Thymus (tissue), 11 donors: ENCODE results near the gene MRPS16. TPM values are rescaled to one million over a fixed set of nuclear protein-coding genes. Genes with fewer than 3 reads are reported as not detected.

Experiments
- DNase-seq, 9 donors: peaks; one replicate each; pipeline ENCODE4 v3.0.0-alpha.2; 2013; ENCODE audit warnings: low spot score in 9 of 9, low read depth in 6 of 9, missing footprints in 1 of 9
- H3K27ac ChIP-seq, 2 donors: one replicate each; pipeline ENCODE4 v1.5.1; 2013; ENCODE audit warnings: control low read depth in 1 of 2, low read depth in 1 of 2, low read length in 1 of 2, mild to moderate bottlenecking in 1 of 2, moderate library complexity in 1 of 2
- H3K27me3 ChIP-seq, 2 donors: one replicate each; pipeline ENCODE4 v1.5.1; 2013; ENCODE audit warnings: low read length in 1 of 2; ENCODE audit not compliant: control insufficient read depth in 2 of 2, insufficient read depth in 1 of 2
- H3K36me3 ChIP-seq, 2 donors: one replicate each; pipeline ENCODE4 v1.5.1; 2013; ENCODE audit warnings: low read length in 1 of 2, mild to moderate bottlenecking in 1 of 2, moderate library complexity in 1 of 2; ENCODE audit not compliant: control insufficient read depth in 2 of 2, insufficient read depth in 2 of 2
- H3K4me1 ChIP-seq, 2 donors: one replicate each; pipeline ENCODE4 v1.5.1; 2013; ENCODE audit warnings: low read length in 2 of 2; ENCODE audit not compliant: control insufficient read depth in 2 of 2, insufficient read depth in 2 of 2
- H3K4me3 ChIP-seq, 2 donors: one replicate each; pipeline ENCODE4 v1.5.1; 2013; ENCODE audit warnings: low read length in 2 of 2, control low read depth in 1 of 2, mild to moderate bottlenecking in 1 of 2
- H3K9me3 ChIP-seq, 2 donors: one replicate each; pipeline ENCODE4 v1.5.1; 2013; ENCODE audit warnings: low read length in 1 of 2, mild to moderate bottlenecking in 1 of 2; ENCODE audit not compliant: control insufficient read depth in 2 of 2, insufficient read depth in 1 of 2
- WGBS: extraction: QIAGEN DNeasy Blood & Tissue Kit; methylation state at CpG from one replicate; pipeline ENCODE4 v1.1.7; 2013; 5-methylcytosine and 5-hydroxymethylcytosine counted together
- polyA plus RNA-seq: library from polyadenylated mRNA; stranded (reverse); fragments of 200-250 nt; gene quantifications from one replicate; pipeline ENCODE4 v1.2.3, GENCODE V29; 2013
- total RNA-seq: library from RNA; stranded (reverse); fragments of 120-200 nt; gene quantifications from one replicate; pipeline ENCODE4 v1.2.4, GENCODE V29; 2013
- donor health status: healthy.

Gene MRPS16
- total and polyA plus RNA-seq, 2 donors, result 67.3 to 69.6 TPM

DNA sequence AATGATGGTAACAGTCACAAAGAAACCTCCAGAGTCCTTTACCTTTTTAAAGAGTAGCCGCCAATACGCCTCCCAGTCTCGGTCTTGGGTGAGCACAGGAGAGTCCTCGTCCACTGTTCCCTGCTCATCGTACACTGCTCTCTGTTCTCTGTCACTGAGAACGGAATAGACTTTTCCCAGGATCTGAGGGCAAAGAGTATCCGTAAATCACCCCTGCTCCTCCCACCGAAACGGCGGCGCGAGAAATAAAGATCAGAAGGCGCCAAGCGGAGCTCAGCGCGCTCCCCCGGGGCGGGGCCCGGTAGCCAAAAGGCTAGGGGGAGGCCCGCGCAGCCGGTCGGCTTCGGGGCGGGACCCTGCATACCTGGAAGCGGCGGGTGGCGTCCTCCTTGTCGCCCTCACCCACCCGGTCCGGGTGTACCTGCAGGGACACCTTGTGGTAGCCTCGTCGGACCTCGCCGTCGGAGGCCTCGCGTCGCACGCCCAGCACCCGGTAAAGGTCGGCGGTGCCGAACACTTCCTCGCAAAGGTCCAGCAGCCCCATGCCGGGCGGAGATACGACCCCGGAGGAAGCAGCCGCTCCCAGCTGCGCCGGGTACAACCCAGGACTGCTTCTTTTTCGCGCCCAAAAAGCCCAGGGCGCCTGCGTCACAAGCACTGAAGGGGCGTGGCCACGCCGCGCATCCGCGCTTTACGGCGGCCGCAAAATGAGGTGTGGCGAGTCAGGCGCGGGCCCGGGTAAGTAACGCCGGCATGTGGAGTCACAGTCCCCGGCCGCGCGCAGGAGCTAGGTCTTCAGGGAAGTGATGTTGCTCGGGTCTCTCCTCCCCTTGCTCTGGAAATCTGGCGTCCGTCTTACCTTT, 5.6 kb downstream of the MRPS16 start, which contains the start of gene DNAJC9:
Gene DNAJC9 (minus strand): TSS at position 610 of the 863 bp plus-strand sequence. CDS start 66 bp downstream, at position 544.
- peak; percentile 78 to 98 (median 93) for DNase-seq
- Histone ChIP-seq H3K9me3 (no peaks in the 10 kb centered on the region), H3K4me3 (peak within 1 kb of the TSS; percentile 77 to 80), H3K27me3 (no peaks in the 10 kb centered on the region), H3K36me3 (peaks cover 14 to 49% of the 10 kb centered on the region in 2 donors), H3K27ac (peak within 1 kb of the TSS; percentile 93 to 94), H3K4me1 (peaks cover 19 to 33% of the 10 kb centered on the region in 2 donors)
- WGBS, result under 1% methylated on average over 78 of the region's 78 CpGs

DNA sequence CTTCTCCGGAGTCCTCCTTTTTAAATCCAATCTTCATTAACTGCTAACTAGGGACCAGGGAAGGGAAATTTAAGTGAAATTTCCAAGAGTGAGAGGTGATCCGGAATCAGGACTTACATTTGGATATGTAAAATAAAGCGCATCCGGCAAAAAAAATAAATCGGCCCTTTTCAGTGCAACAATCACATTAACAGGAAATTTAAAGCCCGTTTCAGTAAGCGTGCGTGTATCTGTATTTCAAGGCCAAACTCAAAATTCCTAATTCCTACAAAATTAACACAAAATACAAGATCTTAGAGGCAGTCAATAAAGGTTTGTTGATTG, 6.2 kb downstream of the MRPS16 start:
- Histone ChIP-seq H3K9me3 (no peaks in the 10 kb centered on the region), H3K36me3 (peaks cover 15 to 54% of the 10 kb centered on the region in 2 donors), H3K27ac (peak overlapping the region; percentile 93 to 94), H3K4me1 (peaks cover 15 to 27% of the 10 kb centered on the region in 2 donors), H3K27me3 (no peaks in the 10 kb centered on the region), H3K4me3 (peak overlapping the region; percentile 77 to 80)
- WGBS, result 7% methylated on average over 8 of the region's 8 CpGs
- no peak for DNase-seq

DNA sequence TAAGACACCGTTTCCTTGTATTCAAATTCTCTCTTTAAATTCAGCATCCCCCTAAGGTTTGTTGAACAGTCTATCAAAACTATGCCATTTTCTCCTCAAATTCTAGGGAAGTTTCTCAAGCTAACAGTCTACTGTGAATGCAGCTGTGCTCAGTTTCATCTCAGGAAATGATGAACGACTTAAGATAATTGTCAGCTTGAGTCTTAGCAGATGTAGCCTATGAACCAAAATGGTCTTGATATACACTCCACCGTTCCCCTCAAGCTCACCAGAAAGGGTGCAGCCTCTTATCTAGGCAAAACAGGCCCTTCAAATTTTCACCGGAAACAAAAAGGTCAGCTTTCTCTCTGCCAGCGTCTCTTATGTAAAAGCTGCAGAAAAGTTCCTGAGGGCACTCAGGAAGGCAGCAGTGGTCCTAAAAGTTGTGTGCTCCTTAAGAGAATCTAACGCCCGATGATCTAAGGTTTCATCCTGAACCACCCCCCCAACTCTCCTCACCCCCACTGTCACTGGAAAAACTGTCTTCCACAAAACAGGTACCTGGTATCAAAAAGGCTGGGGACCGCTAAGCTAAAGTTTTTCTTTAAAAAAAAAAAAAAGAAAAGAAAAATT, 7.5 kb downstream of the MRPS16 start:
- peaks cover 22 to 58% of the 10 kb centered on the region in 2 donors for H3K36me3 ChIP-seq
- WGBS, result 33% methylated on average over 8 of the region's 8 CpGs
- no peaks in the 10 kb centered on the region for H3K27me3 ChIP-seq
- peak overlapping the region; percentile 6 to 80 for H3K4me3 ChIP-seq
- peak in 2 of 9 donors; percentile 26 to 51 for DNase-seq
- H3K4me1 ChIP-seq, result peaks cover 15 to 22% of the 10 kb centered on the region in 2 donors
- H3K9me3 ChIP-seq, result no peaks in the 10 kb centered on the region
- H3K27ac ChIP-seq, result peak overlapping the region; percentile 33 to 36

DNA sequence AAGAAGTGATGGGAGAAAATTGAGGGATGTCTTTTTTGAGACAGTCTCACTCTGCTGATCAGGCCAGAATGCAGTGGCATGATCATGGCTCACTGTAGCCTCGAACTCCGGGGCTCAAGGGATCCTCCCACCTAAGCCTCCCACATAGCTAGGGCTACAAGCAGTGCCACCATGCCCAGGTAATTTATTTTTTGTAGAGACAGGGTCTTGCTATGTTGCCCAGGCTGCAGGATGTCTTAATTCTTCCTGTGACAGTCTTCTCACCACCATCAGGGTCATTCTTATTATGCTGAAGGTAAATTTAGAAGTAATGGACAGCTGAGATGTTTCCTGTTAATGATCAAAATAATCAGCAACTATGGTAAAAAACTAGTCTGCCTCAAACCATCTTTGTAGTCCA, 12.5 kb downstream of the MRPS16 start:
- H3K4me1 ChIP-seq, result peaks cover 3 to 8% of the 10 kb centered on the region in 2 donors
- no peak overlapping the region for H3K4me3 ChIP-seq
- H3K27ac ChIP-seq, result no peak overlapping the region
- H3K27me3 ChIP-seq, result no peaks in the 10 kb centered on the region
- no peaks in the 10 kb centered on the region for H3K9me3 ChIP-seq
- no peak for DNase-seq
- WGBS, result 97% methylated on average over 2 of the region's 2 CpGs
- peaks cover 42 to 86% of the 10 kb centered on the region in 2 donors for H3K36me3 ChIP-seq

DNA sequence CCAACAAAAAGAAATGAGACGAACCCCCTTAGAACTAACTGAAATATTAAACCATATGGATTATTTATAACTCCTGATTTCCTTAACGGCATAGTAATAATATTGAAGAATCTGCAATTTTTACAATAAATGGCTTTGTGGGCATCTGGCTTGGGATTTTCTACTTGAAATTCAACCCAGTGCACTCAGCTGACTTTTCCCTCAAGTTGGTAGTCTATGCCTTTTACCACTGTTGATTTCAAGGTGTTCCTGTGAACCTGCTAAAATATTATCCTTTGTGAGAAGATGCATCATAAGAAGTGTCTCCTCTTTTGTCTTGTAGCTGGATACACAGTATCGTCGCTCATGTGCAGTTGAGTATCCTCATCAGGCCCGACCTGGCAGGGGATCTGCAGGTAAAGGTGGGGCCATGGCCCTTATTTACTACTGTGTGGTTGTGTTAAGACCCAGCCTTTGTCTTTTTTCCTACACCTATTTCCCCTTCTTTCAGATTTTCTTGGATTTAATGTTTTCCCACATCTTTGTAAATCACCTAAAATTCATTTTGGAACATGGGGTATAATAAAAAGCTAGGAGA, 13.4 kb downstream of the MRPS16 start:
- Histone ChIP-seq H3K27me3 (no peaks in the 10 kb centered on the region), H3K36me3 (peaks cover 48 to 82% of the 10 kb centered on the region in 2 donors), H3K9me3 (no peaks in the 10 kb centered on the region), H3K27ac (no peak overlapping the region), H3K4me1 (peaks cover 0 to 2% of the 10 kb centered on the region in 2 donors), H3K4me3 (no peak overlapping the region)
- 97% methylated on average over 5 of the region's 5 CpGs for WGBS
- no peak for DNase-seq

DNA sequence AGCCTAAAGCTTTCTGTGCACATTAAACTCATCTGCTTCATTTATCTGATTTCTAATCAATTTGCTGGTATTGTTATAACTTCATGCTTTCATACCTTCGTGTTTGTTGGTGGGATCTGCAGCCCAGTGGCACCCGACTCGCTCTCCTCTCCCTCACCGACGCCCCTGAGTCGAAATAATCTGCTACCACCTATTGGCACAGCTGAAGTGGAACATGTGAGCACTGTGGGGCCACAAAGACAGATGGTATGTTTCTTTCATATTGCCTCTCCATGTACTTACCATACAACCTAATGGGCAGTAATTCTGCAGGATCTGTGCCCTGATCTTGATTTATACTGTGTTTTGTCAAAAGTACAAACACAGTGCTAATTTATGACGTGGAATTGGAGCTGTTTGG, 17.7 kb downstream of the MRPS16 start:
- no peak overlapping the region for H3K4me3 ChIP-seq

DNA sequence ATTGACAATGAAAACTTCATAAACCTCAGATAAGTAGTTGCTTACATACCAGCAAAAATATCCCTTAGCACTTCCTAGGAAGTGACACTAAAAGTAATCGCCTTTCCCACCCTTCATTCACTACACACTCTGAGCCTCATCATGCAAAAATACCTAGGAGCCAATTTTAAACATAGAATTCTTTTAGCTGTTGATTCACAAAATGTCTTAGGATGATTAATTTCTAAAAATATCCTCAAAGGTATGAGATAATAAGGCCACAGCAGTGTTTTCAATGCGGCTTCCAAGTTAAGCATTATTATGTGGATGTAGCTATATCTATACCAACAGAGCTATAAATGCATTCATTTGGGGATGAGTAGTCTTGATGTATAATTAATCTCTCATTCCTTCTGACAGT, 18.6 kb downstream of the MRPS16 start:
- Histone ChIP-seq H3K36me3 (peaks cover 29 to 62% of the 10 kb centered on the region in 2 donors), H3K27ac (no peak overlapping the region), H3K4me3 (no peak overlapping the region), H3K4me1 (no peaks in the 10 kb centered on the region), H3K9me3 (no peaks in the 10 kb centered on the region), H3K27me3 (no peaks in the 10 kb centered on the region)
- WGBS, result 98% methylated on average over 2 of the region's 2 CpGs
- DNase-seq, result no peak

More for the DNA sequence above, 17.7 kb downstream of the MRPS16 start:
- Histone ChIP-seq H3K9me3 (no peaks in the 10 kb centered on the region), H3K36me3 (peaks cover 33 to 68% of the 10 kb centered on the region in 2 donors), H3K27me3 (no peaks in the 10 kb centered on the region), H3K27ac (no peak overlapping the region), H3K4me1 (no peaks in the 10 kb centered on the region)
- 98% methylated on average over 7 of the region's 7 CpGs for WGBS
- DNase-seq, result no peak

DNA sequence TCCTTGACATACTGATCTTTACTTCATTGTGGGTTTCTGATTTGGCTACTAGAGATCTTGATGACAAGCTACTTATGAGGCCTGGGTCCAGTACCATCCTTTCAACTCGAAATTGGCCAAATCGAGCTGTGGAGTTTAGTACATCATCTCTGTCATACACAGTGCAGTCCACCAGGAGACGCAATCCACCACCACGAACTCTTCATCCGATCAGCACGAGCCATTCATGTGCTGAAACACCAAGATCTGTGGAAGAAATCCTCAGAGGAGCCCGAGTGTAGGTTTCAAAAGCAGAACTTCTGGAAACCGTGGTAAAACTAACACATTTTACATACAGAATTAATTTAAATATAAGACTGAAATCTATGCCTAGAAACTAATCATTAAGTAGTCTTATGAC, 19.6 kb downstream of the MRPS16 start:
- Histone ChIP-seq H3K36me3 (peaks cover 26 to 53% of the 10 kb centered on the region in 2 donors), H3K27ac (no peak overlapping the region)
- WGBS, result 96% methylated on average over 8 of the region's 8 CpGs

DNA sequence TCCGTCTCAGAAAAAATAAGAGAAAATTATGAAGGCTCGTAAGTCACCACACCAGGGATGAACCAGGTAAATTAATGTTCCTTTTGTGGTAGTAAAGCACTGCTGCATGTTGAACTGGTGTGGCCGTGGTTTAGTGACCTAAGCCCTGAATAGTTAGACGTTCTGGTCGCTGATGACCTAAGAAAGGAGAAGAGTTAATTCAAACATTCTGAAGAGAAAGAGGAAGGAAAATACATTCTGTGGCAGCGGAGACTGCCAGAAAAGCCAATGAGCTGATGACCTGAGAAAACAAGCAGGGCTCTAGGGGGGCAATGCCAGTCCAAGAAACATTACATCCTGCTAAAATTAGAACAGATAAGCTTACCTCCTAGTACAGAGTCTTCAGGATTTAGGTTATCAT, 22.9 kb downstream of the MRPS16 start:
- 64% methylated on average over 6 of the region's 6 CpGs for WGBS
- no peak overlapping the region for H3K4me3 ChIP-seq
- no peak overlapping the region for H3K27ac ChIP-seq
- DNase-seq, result no peak
- no peaks in the 10 kb centered on the region for H3K27me3 ChIP-seq
- peaks cover 10 to 28% of the 10 kb centered on the region in 2 donors for H3K36me3 ChIP-seq
- H3K9me3 ChIP-seq, result no peaks in the 10 kb centered on the region
- H3K4me1 ChIP-seq, result no peaks in the 10 kb centered on the region

More for the DNA sequence above, 19.6 kb downstream of the MRPS16 start:
- Histone ChIP-seq H3K4me3 (no peak overlapping the region), H3K27me3 (no peaks in the 10 kb centered on the region), H3K9me3 (no peaks in the 10 kb centered on the region), H3K4me1 (no peaks in the 10 kb centered on the region)
- DNase-seq, result no peak
